Measurements from ENCODE around the gene CCNY. TPM values are rescaled to one million over a fixed set of nuclear protein-coding genes. Genes with fewer than 3 reads are reported as not detected.

Gene CCNY
- total RNA-seq, 2 donors from 2014 or later = 40.1 to 84.6 TPM

DNA sequence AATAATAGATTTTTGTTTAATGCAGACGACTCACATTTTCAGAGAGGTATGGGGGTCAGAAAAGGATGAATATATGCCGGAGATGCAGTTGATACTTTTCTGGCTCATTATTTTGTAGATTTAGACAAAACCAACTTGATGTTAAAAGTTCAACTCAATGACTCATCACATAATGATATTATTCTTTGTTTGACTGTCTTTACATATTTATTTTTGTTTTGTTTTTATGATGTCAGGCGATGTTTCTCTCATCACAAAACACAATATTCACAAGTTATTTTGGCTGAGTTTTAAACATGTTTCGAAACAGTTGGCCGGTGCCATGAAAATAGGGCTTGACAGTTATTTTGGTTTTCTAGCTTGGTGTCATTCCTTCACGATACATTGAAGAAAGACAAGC is 270.1 kb downstream of the CCNY start:
- H3K27ac ChIP-seq = no peak overlapping the region
- H3K36me3 ChIP-seq = no peaks in the 10 kb centered on the region
- H3K4me1 ChIP-seq (ENCODE audit: control insufficient read depth in 1 of 2, low read depth in 2 of 2) = peaks cover 4 to 10% of the 10 kb centered on the region in 2 donors
- no peak overlapping the region for H3K4me3 ChIP-seq
- no peak for DNase-seq (ENCODE audit: low spot score)
- no peaks in the 10 kb centered on the region for H3K27me3 ChIP-seq (replicated peaks; ENCODE audit: insufficient read depth)
- no peaks in the 10 kb centered on the region for H3K9me3 ChIP-seq
- ATAC-seq (ENCODE audit: insufficient number of reproducible peaks, low FRiP score, low read depth) = no peak
- TF ChIP-seq, protein P1, sequence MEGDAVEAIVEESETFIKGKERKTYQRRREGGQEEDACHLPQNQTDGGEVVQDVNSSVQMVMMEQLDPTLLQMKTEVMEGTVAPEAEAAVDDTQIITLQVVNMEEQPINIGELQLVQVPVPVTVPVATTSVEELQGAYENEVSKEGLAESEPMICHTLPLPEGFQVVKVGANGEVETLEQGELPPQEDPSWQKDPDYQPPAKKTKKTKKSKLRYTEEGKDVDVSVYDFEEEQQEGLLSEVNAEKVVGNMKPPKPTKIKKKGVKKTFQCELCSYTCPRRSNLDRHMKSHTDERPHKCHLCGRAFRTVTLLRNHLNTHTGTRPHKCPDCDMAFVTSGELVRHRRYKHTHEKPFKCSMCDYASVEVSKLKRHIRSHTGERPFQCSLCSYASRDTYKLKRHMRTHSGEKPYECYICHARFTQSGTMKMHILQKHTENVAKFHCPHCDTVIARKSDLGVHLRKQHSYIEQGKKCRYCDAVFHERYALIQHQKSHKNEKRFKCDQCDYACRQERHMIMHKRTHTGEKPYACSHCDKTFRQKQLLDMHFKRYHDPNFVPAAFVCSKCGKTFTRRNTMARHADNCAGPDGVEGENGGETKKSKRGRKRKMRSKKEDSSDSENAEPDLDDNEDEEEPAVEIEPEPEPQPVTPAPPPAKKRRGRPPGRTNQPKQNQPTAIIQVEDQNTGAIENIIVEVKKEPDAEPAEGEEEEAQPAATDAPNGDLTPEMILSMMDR (IDR thresholded peaks at IDR 0.05) = no peak

DNA sequence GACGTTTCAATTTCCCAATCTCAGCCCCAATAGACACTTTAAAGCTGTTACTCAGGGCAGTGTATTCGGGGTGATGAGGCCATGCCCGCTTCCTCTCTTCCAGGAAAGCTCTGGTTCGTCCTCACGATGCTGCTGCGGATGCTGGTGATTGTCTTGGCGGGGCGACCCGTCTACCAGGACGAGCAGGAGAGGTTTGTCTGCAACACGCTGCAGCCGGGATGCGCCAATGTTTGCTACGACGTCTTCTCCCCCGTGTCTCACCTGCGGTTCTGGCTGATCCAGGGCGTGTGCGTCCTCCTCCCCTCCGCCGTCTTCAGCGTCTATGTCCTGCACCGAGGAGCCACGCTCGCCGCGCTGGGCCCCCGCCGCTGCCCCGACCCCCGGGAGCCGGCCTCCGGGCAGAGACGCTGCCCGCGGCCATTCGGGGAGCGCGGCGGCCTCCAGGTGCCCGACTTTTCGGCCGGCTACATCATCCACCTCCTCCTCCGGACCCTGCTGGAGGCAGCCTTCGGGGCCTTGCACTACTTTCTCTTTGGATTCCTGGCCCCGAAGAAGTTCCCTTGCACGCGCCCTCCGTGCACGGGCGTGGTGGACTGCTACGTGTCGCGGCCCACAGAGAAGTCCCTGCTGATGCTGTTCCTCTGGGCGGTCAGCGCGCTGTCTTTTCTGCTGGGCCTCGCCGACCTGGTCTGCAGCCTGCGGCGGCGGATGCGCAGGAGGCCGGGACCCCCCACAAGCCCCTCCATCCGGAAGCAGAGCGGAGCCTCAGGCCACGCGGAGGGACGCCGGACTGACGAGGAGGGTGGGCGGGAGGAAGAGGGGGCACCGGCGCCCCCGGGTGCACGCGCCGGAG is 271.4 kb downstream of the CCNY start:
- TF ChIP-seq, protein P1 (IDR thresholded peaks at IDR 0.05) = no peak
- DNase-seq (ENCODE audit: low spot score) (no peak), ATAC-seq (ENCODE audit: insufficient number of reproducible peaks, low FRiP score, low read depth) (no peak)
- H3K9me3 ChIP-seq = no peaks in the 10 kb centered on the region
- H3K36me3 ChIP-seq = no peaks in the 10 kb centered on the region
- H3K27ac ChIP-seq = no peak overlapping the region
- peak overlapping the region; percentile 69 for H3K4me3 ChIP-seq
- peaks cover 4 to 10% of the 10 kb centered on the region in 2 donors for H3K4me1 ChIP-seq (ENCODE audit: control insufficient read depth in 1 of 2, low read depth in 2 of 2)
- H3K27me3 ChIP-seq (replicated peaks; ENCODE audit: insufficient read depth) = no peaks in the 10 kb centered on the region

DNA sequence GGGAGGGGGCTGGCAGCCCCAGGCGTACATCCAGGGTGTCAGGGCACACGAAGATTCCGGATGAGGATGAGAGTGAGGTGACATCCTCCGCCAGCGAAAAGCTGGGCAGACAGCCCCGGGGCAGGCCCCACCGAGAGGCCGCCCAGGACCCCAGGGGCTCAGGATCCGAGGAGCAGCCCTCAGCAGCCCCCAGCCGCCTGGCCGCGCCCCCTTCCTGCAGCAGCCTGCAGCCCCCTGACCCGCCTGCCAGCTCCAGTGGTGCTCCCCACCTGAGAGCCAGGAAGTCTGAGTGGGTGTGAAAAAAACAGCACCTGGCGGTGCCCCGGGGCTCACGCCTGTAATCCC is 272.0 kb downstream of the CCNY start:
- Histone ChIP-seq H3K27ac (no peak overlapping the region), H3K9me3 (no peaks in the 10 kb centered on the region), H3K4me1 (ENCODE audit: control insufficient read depth in 1 of 2, low read depth in 2 of 2) (peaks cover 4 to 10% of the 10 kb centered on the region in 2 donors), H3K4me3 (peak overlapping the region; percentile 69), H3K27me3 (replicated peaks; ENCODE audit: insufficient read depth) (no peaks in the 10 kb centered on the region), H3K36me3 (no peaks in the 10 kb centered on the region)
- DNase-seq (ENCODE audit: low spot score) = no peak
- TF ChIP-seq, protein P1 (IDR thresholded peaks at IDR 0.05) = no peak
- ATAC-seq (ENCODE audit: insufficient number of reproducible peaks, low FRiP score, low read depth) = no peak

DNA sequence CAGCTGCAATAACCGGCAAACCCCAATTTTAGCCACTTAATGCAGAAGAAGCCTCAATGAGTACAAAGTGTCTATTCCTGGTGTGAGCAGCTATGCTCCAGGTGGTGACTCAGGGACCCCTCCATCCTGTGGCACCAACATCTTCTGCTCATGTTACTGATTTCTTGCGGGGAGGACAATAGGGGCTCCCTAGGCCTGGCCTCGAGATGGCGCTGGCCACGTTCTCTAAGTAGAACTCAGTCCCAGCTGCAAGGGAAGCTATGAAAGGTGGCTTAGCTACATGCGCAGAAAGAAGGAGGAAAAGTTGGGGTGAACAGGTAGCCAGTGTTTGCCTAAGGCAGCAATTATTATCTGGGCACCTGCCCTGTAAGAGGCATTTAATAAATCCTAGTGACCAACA is 275.4 kb downstream of the CCNY start:
- Histone ChIP-seq H3K4me1 (ENCODE audit: control insufficient read depth in 1 of 2, low read depth in 2 of 2) (peaks cover 4 to 10% of the 10 kb centered on the region in 2 donors), H3K27ac (no peak overlapping the region), H3K36me3 (no peaks in the 10 kb centered on the region), H3K27me3 (replicated peaks; ENCODE audit: insufficient read depth) (no peaks in the 10 kb centered on the region), H3K9me3 (no peaks in the 10 kb centered on the region), H3K4me3 (no peak overlapping the region)
- ATAC-seq (ENCODE audit: insufficient number of reproducible peaks, low FRiP score, low read depth) = no peak
- TF ChIP-seq, protein P1 (IDR thresholded peaks at IDR 0.05) = no peak
- DNase-seq (ENCODE audit: low spot score) = no peak

DNA sequence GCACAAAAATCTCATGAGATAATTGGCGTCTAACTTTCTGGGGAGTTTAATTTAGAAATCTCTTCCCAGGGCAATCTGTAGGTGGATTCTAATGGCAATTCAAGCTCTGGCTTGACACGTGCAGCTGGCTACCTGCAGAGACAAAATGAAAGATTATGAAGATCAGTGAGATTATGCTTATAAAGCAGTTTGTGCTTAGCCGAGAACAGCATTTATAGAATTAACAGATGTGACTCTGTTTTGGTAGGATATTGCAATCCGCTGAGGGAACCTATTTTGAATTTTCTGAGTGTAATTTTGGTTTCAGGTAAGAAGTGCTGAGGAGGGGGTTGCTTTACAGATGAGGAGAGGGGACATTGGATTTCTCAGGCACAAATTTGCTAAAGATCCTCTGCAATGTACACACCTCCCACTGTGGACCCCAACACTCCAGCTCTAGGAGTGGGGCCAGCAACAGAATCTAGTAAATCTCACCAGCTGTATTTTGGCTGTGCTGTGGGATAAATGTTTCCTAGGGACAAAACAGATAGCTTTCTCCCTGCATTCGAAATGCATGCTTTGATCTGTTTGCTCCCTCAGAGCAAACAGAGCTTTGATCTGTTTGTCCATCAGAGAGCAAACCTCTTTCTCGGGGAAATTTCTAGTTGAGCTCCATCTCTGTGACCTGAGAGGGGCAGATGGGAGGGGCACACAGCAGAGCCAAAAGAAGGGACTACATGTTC is 276.2 kb downstream of the CCNY start:
- ATAC-seq (ENCODE audit: insufficient number of reproducible peaks, low FRiP score, low read depth) (no peak), DNase-seq (ENCODE audit: low spot score) (no peak)
- Histone ChIP-seq H3K36me3 (no peaks in the 10 kb centered on the region), H3K27me3 (replicated peaks; ENCODE audit: insufficient read depth) (no peaks in the 10 kb centered on the region), H3K9me3 (no peaks in the 10 kb centered on the region), H3K27ac (no peak overlapping the region), H3K4me1 (ENCODE audit: control insufficient read depth in 1 of 2, low read depth in 2 of 2) (peaks cover 4 to 10% of the 10 kb centered on the region in 2 donors), H3K4me3 (no peak overlapping the region)
- TF ChIP-seq, protein P1 (IDR thresholded peaks at IDR 0.05) = no peak
